GM12878 (cell line): ENCODE measurements around the gene CIROP. TPM values are rescaled to one million over a fixed set of nuclear protein-coding genes. Genes with fewer than 3 reads are reported as not detected.

ENCODE experiments used
- ATAC-seq: fragments of 200-7000 bp; cut with Tn5 transposase; 3 replicates; pipeline ENCODE4 v1.9.1; 2020; ENCODE audit warnings: mild to moderate bottlenecking, moderate library complexity
- BruUV-seq: library from RNA; stranded (reverse); fragments of 400-500 nt; replicated peaks from 2 replicates; lab custom pipeline; 2021; lab: Mats Ljungman, UMichigan
- CTCF ChIA-PET: fragments of 300-600 bp; sonication (Branson Sonifier 250); formaldehyde crosslinking; extraction: SDS; loops from one replicate; lab custom pipeline; 2021; ENCODE audit warnings: inconsistent platforms; lab: Yijun Ruan, JAX
- POLR2A ChIA-PET: fragments of 350-600 bp; formaldehyde crosslinking; extraction: SDS; loops from one replicate; lab custom pipeline; 2021; ENCODE audit warnings: inconsistent platforms; lab: Charles Lee
- RAD21 ChIA-PET: fragments of 300-600 bp; sonication (Branson Sonifier 250); formaldehyde crosslinking; loops from one replicate; lab custom pipeline; 2023; ENCODE audit warnings: antibody characterized with exemption; ENCODE audit not compliant: unreplicated experiment; lab: Charles Lee
- SMC1A ChIA-PET: fragments of 300-600 bp; sonication (Branson Sonifier 250); formaldehyde crosslinking; loops from one replicate; lab custom pipeline; 2023; ENCODE audit not compliant: unreplicated experiment, uncharacterized antibody; lab: Charles Lee
- DNase-seq: peaks from one replicate; pipeline ENCODE4 v3.0.0-alpha.2; 2011; ENCODE audit warnings: low read depth, low spot score
- FAIRE-seq: peaks from 3 replicates; lab custom pipeline; 2011; peaks lifted over from hg19 to GRCh38; lab: Jason Lieb, UNC
- H2AFZ ChIP-seq: 2 replicates; pipeline ENCODE4 v1.6.0; 2011; ENCODE audit warnings: low read depth, low read length, control low read depth; ENCODE audit not compliant: control insufficient read depth
- H3K27ac ChIP-seq: 2 replicates; pipeline ENCODE4 v1.5.1; 2011; ENCODE audit warnings: control low read depth; ENCODE audit not compliant: control insufficient read depth, insufficient read depth
- H3K27me3 ChIP-seq, 2 experiments: replicated peaks in 1 of 2; 2 replicates each; pipeline versions ENCODE4 v1.6.0 to v1.6.1; 2011; ENCODE audit warnings: low read length in 1 of 2; ENCODE audit not compliant: control insufficient read depth in 2 of 2, insufficient read depth in 2 of 2
- H3K36me3 ChIP-seq, 2 experiments: 2 replicates each; pipeline ENCODE4 v1.5.1; 2011; ENCODE audit warnings: low read length in 1 of 2; ENCODE audit not compliant: control insufficient read depth in 2 of 2, insufficient read depth in 2 of 2
- H3K4me1 ChIP-seq: 2 replicates; pipeline ENCODE4 v1.6.1; 2011; ENCODE audit warnings: mild to moderate bottlenecking, low read length, moderate library complexity, mixed read lengths; ENCODE audit not compliant: control insufficient read depth, insufficient read depth
- H3K4me2 ChIP-seq: 2 replicates; pipeline ENCODE4 v1.6.0; 2011; ENCODE audit warnings: control low read depth; ENCODE audit not compliant: control insufficient read depth, insufficient read depth
- H3K4me3 ChIP-seq: fragments of 200-600 bp; sonication (generic); 2 replicates; pipeline ENCODE4 v1.5.1; 2016
- H3K79me2 ChIP-seq: 2 replicates; pipeline ENCODE4 v1.6.0; 2011; ENCODE audit warnings: low read length; ENCODE audit not compliant: control insufficient read depth, insufficient read depth
- H3K9ac ChIP-seq: 2 replicates; pipeline ENCODE4 v1.8.0; 2011; ENCODE audit warnings: low read length, control low read depth, mixed read lengths; ENCODE audit not compliant: control insufficient read depth, insufficient read depth
- H3K9me3 ChIP-seq: replicated peaks from 3 replicates; pipeline ENCODE4 v1.5.1; 2011; ENCODE audit warnings: mild to moderate bottlenecking, low read length; ENCODE audit not compliant: control insufficient read depth, insufficient read depth
- H4K20me1 ChIP-seq: 2 replicates; pipeline ENCODE4 v1.6.0; 2011; ENCODE audit not compliant: control insufficient read depth, insufficient read depth
- BHLHE40 ChIP-seq, 2 experiments: fragments of 450-650 bp in 1 of 2; IDR thresholded peaks; 2 replicates each; pipeline ENCODE4 v1.6.1; 2011 to 2017; ENCODE audit warnings: low read depth in 2 of 2, borderline replicate concordance in 1 of 2, improper control_type of control experiment in 1 of 2, low read length in 1 of 2, mild to moderate bottlenecking in 1 of 2
- FOXK2 ChIP-seq: fragments of 450-650 bp; IDR thresholded peaks from 2 replicates; pipeline ENCODE4 v1.6.1; 2017; ENCODE audit warnings: mild to moderate bottlenecking, moderate library complexity
- NKRF ChIP-seq: fragments of 450-650 bp; conservative IDR thresholded peaks from 2 replicates; pipeline ENCODE4 v1.6.1; 2017; ENCODE audit warnings: mild to moderate bottlenecking, moderate library complexity
- NR2F1 ChIP-seq: fragments of 450-650 bp; conservative IDR thresholded peaks from 2 replicates; pipeline ENCODE4 v1.6.1; 2017; ENCODE audit warnings: mild to moderate bottlenecking
- RELB ChIP-seq: fragments of 450-650 bp; IDR thresholded peaks from 2 replicates; pipeline ENCODE4 v1.6.1; 2017; ENCODE audit warnings: low read depth, mild to moderate bottlenecking, moderate library complexity
- RFX5 ChIP-seq: IDR thresholded peaks from 2 replicates; pipeline ENCODE4 v1.6.1; 2011; ENCODE audit warnings: low read depth, low read length, improper control_type of control experiment
- SREBF2 ChIP-seq: IDR thresholded peaks from 2 replicates; pipeline ENCODE4 v1.6.1; 2012; ENCODE audit warnings: mild to moderate bottlenecking, low read length
- WGBS: methylation state at CpG from one replicate; pipeline ENCODE4 v1.1.6; 2016; ENCODE audit warnings: low lambda C conversion rate; ENCODE audit not compliant: insufficient replicate concordance, insufficient coverage; ENCODE audit errors: missing lambda C conversion rate; 5-methylcytosine and 5-hydroxymethylcytosine counted together
- in situ Hi-C: fragments of 300-500 bp; cut with MboI; formaldehyde crosslinking; loops from 9 replicates; pipeline ENCODE4 v1.14.3; 2018; ENCODE audit warnings: mixed read lengths
- intact Hi-C: fragments of 100-400 bp; cut with micrococcal nuclease; formaldehyde crosslinking; loops from one replicate; pipeline ENCODE4 v1.14.2; 2022; ENCODE audit not compliant: unreplicated experiment
- polyA plus RNA-seq, 11 experiments: library from polyadenylated mRNA; depleted of rRNA in 4 of 11; unstranded in 6 of 11; stranded (reverse) in 5 of 11; fragments of >200 nt; fragmentation: Nextera tagmentation in 4 of 11; fragmentation: Illumina TruSeq in 1 of 11; extraction: Ambion mirVana in 4 of 11; extraction: Trizol in 1 of 11; gene quantifications; 1 replicate in 1 of 11; 2 replicates in 10 of 11; pipeline versions ENCODE4 v1.2.1 to v1.2.3, GENCODE V29; 2011 to 2016; ENCODE audit warnings: inconsistent platforms in 2 of 11, missing spikeins in 2 of 11, low read depth in 1 of 11
- total RNA-seq, 4 experiments: library from RNA; depleted of rRNA in 3 of 4; stranded (reverse); fragments of >200 nt in 3 of 4; fragmentation: Illumina TruSeq in 1 of 4; extraction: Trizol in 1 of 4; gene quantifications; 2 replicates each; pipeline versions ENCODE4 v1.2.1 to v1.2.3, GENCODE V29; 2013 to 2021

The CIROP gene
- total and polyA plus RNA-seq, 10 of the 15 experiments (the other 5 are each of a cell fraction or from before 2014, with no cell fraction given), result not detected

- in situ Hi-C loops (loop anchor here (5.0 kb wide), 1 partner anchor 59 kb away; no protein-coding TSS in a partner anchor), intact Hi-C loops (no loop called here)
- FAIRE-seq (no peak), ATAC-seq (no peak), DNase-seq (no peak)
- Histone ChIP-seq H3K79me2 (no peaks in the 10 kb centered on the region), H2AFZ (no peak overlapping the region), H3K36me3 (no peaks in the 10 kb centered on the region), H3K9ac (no peak overlapping the region), H3K4me3 (no peak overlapping the region), H3K27me3 (no peaks in the 10 kb centered on the region), H3K27ac (no peak overlapping the region), H3K4me1 (peaks cover 6% of the 10 kb centered on the region), H3K4me2 (no peak overlapping the region), H4K20me1 (no peaks in the 10 kb centered on the region), H3K9me3 (no peaks in the 10 kb centered on the region)
- SMC1A ChIA-PET, result interaction anchor here (1.0 to 6.7 kb wide), 5 partner anchors 18 to 66 kb away, joined by 3 to 77 read pairs (median 4); no protein-coding TSS in a partner anchor
- RAD21 ChIA-PET, result interaction anchor here (0.6 to 10.8 kb wide), 4 partner anchors 57 to 234 kb away, joined by 3 to 224 read pairs (median 11); partner anchors contain the start of gene AJUBA
- WGBS, result 36% methylated on average over 5 of the region's 5 CpGs
- POLR2A ChIA-PET, result interaction anchor here (1.0 to 2.7 kb wide), 2 partner anchors 45 to 55 kb away, joined by 3 to 8 read pairs; no protein-coding TSS in a partner anchor
- TF ChIP-seq FOXK2 (no peak), BHLHE40 (IDR thresholded peaks at IDR 0.05; ENCODE audit: borderline replicate concordance in 1 of 2, low read depth in 2 of 2, low read length in 1 of 2) (no peak), NR2F1 (no peak), SREBF2 (no peak), RFX5 (no peak), NKRF (no peak), RELB (no peak)
- CTCF ChIA-PET, result interaction anchor here (0.9 to 18.3 kb wide), 6 partner anchors 11 to 122 kb away, joined by 3 to 853 read pairs (median 4); partner anchors contain the start of gene AJUBA
- BruUV-seq, result no TSS peak
These were observed 53.4 kb downstream of the CIROP start for GRCh38 chr14:23051141-23052057.

Other genes starting within 250 kb of the CIROP start
Only the 7 nearest of the 20 such genes appear.
- 120 and 142 TPM in 2 replicates for gene PSMB5, start 70.1 kb downstream of the CIROP start, total RNA-seq (2014; rRNA removed)
- 90.6 and 98.9 TPM in 2 replicates for gene PSMB5, start 70.1 kb downstream of the CIROP start, total RNA-seq (2014; rRNA removed; fragmentation: Illumina TruSeq; extraction: Trizol)
- 94.5 and 97.1 TPM in 2 replicates for gene PSMB5, start 70.1 kb downstream of the CIROP start, total RNA-seq (2021)
- gene PSMB5, start 70.1 kb downstream of the CIROP start, polyA plus RNA-seq (2011; rRNA removed), result 107 and 146 TPM in 2 replicates
- gene PSMB5, start 70.1 kb downstream of the CIROP start, polyA plus RNA-seq (2014; fragmentation: Illumina TruSeq; extraction: Trizol), result 77.7 and 84.5 TPM in 2 replicates
- gene PSMB5, start 70.1 kb downstream of the CIROP start, polyA plus RNA-seq (2014; fragmentation: Nextera tagmentation; extraction: Ambion mirVana), result 100 to 1,000 TPM; 686 to 802 TPM
- gene PSMB5, start 70.1 kb downstream of the CIROP start, polyA plus RNA-seq (2014; rRNA removed), result 113 and 125 TPM in 2 replicates
- 100 to 1,000 TPM; 180 to 205 TPM for gene PSMB5, start 70.1 kb downstream of the CIROP start, polyA plus RNA-seq (2016; fragmentation: Nextera tagmentation; extraction: Ambion mirVana)
- gene PSMB11, start 62.8 kb downstream of the CIROP start, total RNA-seq (2014; rRNA removed), result not detected in 2 replicates
- not detected in 2 replicates for gene PSMB11, start 62.8 kb downstream of the CIROP start, total RNA-seq (2014; rRNA removed; fragmentation: Illumina TruSeq; extraction: Trizol)
- not detected in 2 replicates for gene PSMB11, start 62.8 kb downstream of the CIROP start, total RNA-seq (2021)
- not detected in 2 replicates for gene PSMB11, start 62.8 kb downstream of the CIROP start, polyA plus RNA-seq (2011; rRNA removed)
- not detected in 2 replicates for gene PSMB11, start 62.8 kb downstream of the CIROP start, polyA plus RNA-seq (2014; fragmentation: Illumina TruSeq; extraction: Trizol)
- not detected for gene PSMB11, start 62.8 kb downstream of the CIROP start, polyA plus RNA-seq (2014; fragmentation: Nextera tagmentation; extraction: Ambion mirVana)
- gene PSMB11, start 62.8 kb downstream of the CIROP start, polyA plus RNA-seq (2014; rRNA removed), result not detected in 2 replicates
- not detected for gene PSMB11, start 62.8 kb downstream of the CIROP start, polyA plus RNA-seq (2016; fragmentation: Nextera tagmentation; extraction: Ambion mirVana)
- 0.45 and 0.49 TPM in 2 replicates for gene CDH24, start 47.5 kb downstream of the CIROP start, total RNA-seq (2014; rRNA removed)
- 0.23 and 0.36 TPM in 2 replicates for gene CDH24, start 47.5 kb downstream of the CIROP start, total RNA-seq (2014; rRNA removed; fragmentation: Illumina TruSeq; extraction: Trizol)
- gene CDH24, start 47.5 kb downstream of the CIROP start, total RNA-seq (2021), result 0.90 and 1.1 TPM in 2 replicates
- 0.65 and 1.4 TPM in 2 replicates for gene CDH24, start 47.5 kb downstream of the CIROP start, polyA plus RNA-seq (2011; rRNA removed)
- 0.46 and 0.67 TPM in 2 replicates for gene CDH24, start 47.5 kb downstream of the CIROP start, polyA plus RNA-seq (2014; fragmentation: Illumina TruSeq; extraction: Trizol)
- gene CDH24, start 47.5 kb downstream of the CIROP start, polyA plus RNA-seq (2014; fragmentation: Nextera tagmentation; extraction: Ambion mirVana), result not detected
- 1.2 and 1.5 TPM in 2 replicates for gene CDH24, start 47.5 kb downstream of the CIROP start, polyA plus RNA-seq (2014; rRNA removed)
- under 1 TPM; 0.10 to 0.37 TPM for gene CDH24, start 47.5 kb downstream of the CIROP start, polyA plus RNA-seq (2016; fragmentation: Nextera tagmentation; extraction: Ambion mirVana)
- gene ACIN1, start 9.9 kb downstream of the CIROP start, total RNA-seq (2014; rRNA removed), result 96.2 and 100 TPM in 2 replicates
- 86.1 and 86.4 TPM in 2 replicates for gene ACIN1, start 9.9 kb downstream of the CIROP start, total RNA-seq (2014; rRNA removed; fragmentation: Illumina TruSeq; extraction: Trizol)
- gene ACIN1, start 9.9 kb downstream of the CIROP start, total RNA-seq (2021), result 124 and 130 TPM in 2 replicates
- 87.5 and 112 TPM in 2 replicates for gene ACIN1, start 9.9 kb downstream of the CIROP start, polyA plus RNA-seq (2011; rRNA removed)
- gene ACIN1, start 9.9 kb downstream of the CIROP start, polyA plus RNA-seq (2014; fragmentation: Illumina TruSeq; extraction: Trizol), result 148 and 150 TPM in 2 replicates
- gene ACIN1, start 9.9 kb downstream of the CIROP start, polyA plus RNA-seq (2014; fragmentation: Nextera tagmentation; extraction: Ambion mirVana), result 1 to 10 TPM; 4.3 to 9.9 TPM
- 117 and 126 TPM in 2 replicates for gene ACIN1, start 9.9 kb downstream of the CIROP start, polyA plus RNA-seq (2014; rRNA removed)
- 10 to 100 TPM; 42.3 to 44.1 TPM for gene ACIN1, start 9.9 kb downstream of the CIROP start, polyA plus RNA-seq (2016; fragmentation: Nextera tagmentation; extraction: Ambion mirVana)
- 38.8 and 43.7 TPM in 2 replicates for gene C14orf119, start 9.5 kb downstream of the CIROP start, total RNA-seq (2014; rRNA removed)
- gene C14orf119, start 9.5 kb downstream of the CIROP start, total RNA-seq (2014; rRNA removed; fragmentation: Illumina TruSeq; extraction: Trizol), result 36.8 and 40.8 TPM in 2 replicates
- 35.9 and 40.4 TPM in 2 replicates for gene C14orf119, start 9.5 kb downstream of the CIROP start, total RNA-seq (2021)
- gene C14orf119, start 9.5 kb downstream of the CIROP start, polyA plus RNA-seq (2011; rRNA removed), result 44.4 and 65.1 TPM in 2 replicates
- gene C14orf119, start 9.5 kb downstream of the CIROP start, polyA plus RNA-seq (2014; fragmentation: Illumina TruSeq; extraction: Trizol), result 32.3 and 44.9 TPM in 2 replicates
- gene C14orf119, start 9.5 kb downstream of the CIROP start, polyA plus RNA-seq (2014; fragmentation: Nextera tagmentation; extraction: Ambion mirVana), result 100 to 1,000 TPM; 166 to 228 TPM
- gene C14orf119, start 9.5 kb downstream of the CIROP start, polyA plus RNA-seq (2014; rRNA removed), result 50.1 and 50.7 TPM in 2 replicates
- 100 to 1,000 TPM; 104 to 120 TPM for gene C14orf119, start 9.5 kb downstream of the CIROP start, polyA plus RNA-seq (2016; fragmentation: Nextera tagmentation; extraction: Ambion mirVana)
- 0.45 TPM in 1 of 2 replicates, not detected in the other for gene CEBPE, start 14.3 kb upstream of the CIROP start, total RNA-seq (2014; rRNA removed)
- gene CEBPE, start 14.3 kb upstream of the CIROP start, total RNA-seq (2014; rRNA removed; fragmentation: Illumina TruSeq; extraction: Trizol), result 0.09 TPM in 1 of 2 replicates, not detected in the other
- 0.21 TPM in 1 of 2 replicates, not detected in the other for gene CEBPE, start 14.3 kb upstream of the CIROP start, total RNA-seq (2021)
- not detected in 2 replicates for gene CEBPE, start 14.3 kb upstream of the CIROP start, polyA plus RNA-seq (2011; rRNA removed)
- not detected in 2 replicates for gene CEBPE, start 14.3 kb upstream of the CIROP start, polyA plus RNA-seq (2014; fragmentation: Illumina TruSeq; extraction: Trizol)
- gene CEBPE, start 14.3 kb upstream of the CIROP start, polyA plus RNA-seq (2014; fragmentation: Nextera tagmentation; extraction: Ambion mirVana), result not detected
- gene CEBPE, start 14.3 kb upstream of the CIROP start, polyA plus RNA-seq (2014; rRNA removed), result 0.23 and 0.24 TPM in 2 replicates
- not detected for gene CEBPE, start 14.3 kb upstream of the CIROP start, polyA plus RNA-seq (2016; fragmentation: Nextera tagmentation; extraction: Ambion mirVana)
- not detected in 2 replicates for gene SLC7A8, start 78.7 kb upstream of the CIROP start, total RNA-seq (2014; rRNA removed)
- not detected in 2 replicates for gene SLC7A8, start 78.7 kb upstream of the CIROP start, total RNA-seq (2014; rRNA removed; fragmentation: Illumina TruSeq; extraction: Trizol)
- 0.28 and 0.45 TPM in 2 replicates for gene SLC7A8, start 78.7 kb upstream of the CIROP start, total RNA-seq (2021)
- gene SLC7A8, start 78.7 kb upstream of the CIROP start, polyA plus RNA-seq (2011; rRNA removed), result not detected in 2 replicates
- gene SLC7A8, start 78.7 kb upstream of the CIROP start, polyA plus RNA-seq (2014; fragmentation: Illumina TruSeq; extraction: Trizol), result 0.06 TPM in 1 of 2 replicates, not detected in the other
- not detected for gene SLC7A8, start 78.7 kb upstream of the CIROP start, polyA plus RNA-seq (2014; fragmentation: Nextera tagmentation; extraction: Ambion mirVana)
- not detected in 2 replicates for gene SLC7A8, start 78.7 kb upstream of the CIROP start, polyA plus RNA-seq (2014; rRNA removed)
- gene SLC7A8, start 78.7 kb upstream of the CIROP start, polyA plus RNA-seq (2016; fragmentation: Nextera tagmentation; extraction: Ambion mirVana), result under 1 TPM in 1 of 2 experiments, not detected in 1; 0.21 TPM